Choroid plexus epithelial cell (primary cell): ENCODE measurements around the gene FIBP.
"Not testable (repeated sequence)": the region's sequence is repeated elsewhere in the genome, so short reads cannot be mapped to it uniquely, and the experiment has no call there.

ENCODE experiments used
- DNase-seq: peaks from one replicate; pipeline ENCODE4 v3.0.0-alpha.2; 2010; ENCODE audit warnings: low read depth
- H3K4me3 ChIP-seq: 2 replicates; pipeline ENCODE4 v1.5.1; 2011; ENCODE audit warnings: low read depth, mild to moderate bottlenecking, control low read depth, low read length, moderate library complexity
- CTCF ChIP-seq: conservative IDR thresholded peaks from 2 replicates; pipeline ENCODE4 v1.5.1; 2011; ENCODE audit warnings: low read depth, mild to moderate bottlenecking, control low read depth, inconsistent platforms, low read length, moderate library complexity

The FIBP gene

GRCh38 chr11:65851811-65852507, 36.3 kb downstream of the FIBP start:
- DNase-seq: peak; percentile 5
- H3K4me3 ChIP-seq: no peak overlapping the region
- no peak for TF ChIP-seq CTCF

- TF ChIP-seq CTCF: peak; percentile 63
- peak; percentile 33 for DNase-seq
- H3K4me3 ChIP-seq: no peak overlapping the region
Measured at GRCh38 chr11:65851083-65851579, 37.1 kb downstream of the FIBP start.

GRCh38 chr11:65850217-65851082, 37.8 kb downstream of the FIBP start:
- peak; percentile 5 for DNase-seq
- TF ChIP-seq CTCF: no peak

GRCh38 chr11:65849771-65850216, 38.5 kb downstream of the FIBP start:
- no peak overlapping the region for H3K4me3 ChIP-seq
- TF ChIP-seq CTCF: no peak
- peak; percentile 4 for DNase-seq

More at GRCh38 chr11:65850217-65851082, 37.8 kb downstream of the FIBP start:
- H3K4me3 ChIP-seq: no peak overlapping the region

GRCh38 chr11:65849366-65849765, 38.9 kb downstream of the FIBP start:
- TF ChIP-seq CTCF: no peak
- no peak for DNase-seq
- no peak overlapping the region for H3K4me3 ChIP-seq

GRCh38 chr11:65848693-65849092, 39.6 kb downstream of the FIBP start:
- not testable (repeated sequence) for DNase-seq, H3K4me3 ChIP-seq

GRCh38 chr11:65847746-65848145, 40.5 kb downstream of the FIBP start:
- DNase-seq: no peak
- no peak for TF ChIP-seq CTCF
- H3K4me3 ChIP-seq: no peak overlapping the region
